Measurements from ENCODE around the gene DNASE1L3. TPM values are rescaled to one million over a fixed set of nuclear protein-coding genes. Genes with fewer than 3 reads are reported as not detected.

The DNASE1L3 gene
- total and polyA plus RNA-seq, 2 of the 13 experiments (the other 11 are each of a cell fraction or from before 2014, with no cell fraction given) = 0.86 to 1.7 TPM

- no peak for TF ChIP-seq HNRNPK (IDR thresholded peaks at IDR 0.05; ENCODE audit: low read depth, low read length, poor library complexity, severe bottlenecking)
- TF ChIP-seq ZNF317 (CRISPR knock-in tag; IDR thresholded peaks at IDR 0.05) = no peak
- TF ChIP-seq IRX3 (CRISPR knock-in tag; IDR thresholded peaks at IDR 0.05; ENCODE audit: borderline replicate concordance, low read depth) = no peak
- no peak for TF ChIP-seq ZNF619 (CRISPR knock-in tag; IDR thresholded peaks at IDR 0.05)
- no peak for TF ChIP-seq TEF (CRISPR knock-in tag; IDR thresholded peaks at IDR 0.05)
- no peak for TF ChIP-seq SIX4 (CRISPR knock-in tag; IDR thresholded peaks at IDR 0.05)
- no peak for TF ChIP-seq ZNF687 (CRISPR knock-in tag; IDR thresholded peaks at IDR 0.05)
- no peak for TF ChIP-seq HOXA3 (CRISPR knock-in tag; IDR thresholded peaks at IDR 0.05)
- no peak for TF ChIP-seq PLSCR1 (CRISPR knock-in tag; IDR thresholded peaks at IDR 0.05; ENCODE audit: borderline replicate concordance)
- peak; percentile 89 for TF ChIP-seq JUND (CRISPR knock-in tag; IDR thresholded peaks at IDR 0.05)
- TF ChIP-seq ZNF841 (CRISPR knock-in tag; IDR thresholded peaks at IDR 0.05; ENCODE audit: borderline replicate concordance) = no peak
- TF ChIP-seq STAG1 (CRISPR knock-in tag; IDR thresholded peaks at IDR 0.05) = no peak
- no peak for TF ChIP-seq ZNF569 (CRISPR knock-in tag; IDR thresholded peaks at IDR 0.05; ENCODE audit: borderline replicate concordance)
- TF ChIP-seq HNRNPLL (IDR thresholded peaks at IDR 0.05; ENCODE audit: low read depth, low read length, poor library complexity, severe bottlenecking) = no peak
- peak; percentile 69; the same call in 1 of the 2 replicates for TF ChIP-seq HNRNPUL1 (IDR thresholded peaks at IDR 0.05; ENCODE audit: low read depth, low read length)
Observed at GRCh38 chr3:58180940-58181587, 29.7 kb downstream of the DNASE1L3 start (continued).
